IPS-20b (cell line): Measurements from ENCODE around the gene HID1.
"Not testable (repeated sequence)": the region's sequence is repeated elsewhere in the genome, so short reads cannot be mapped to it uniquely, and the experiment has no call there.

Source experiments
- H3K27ac ChIP-seq: one replicate; pipeline ENCODE4 v1.5.1; 2013; ENCODE audit warnings: low read length
- H3K27me3 ChIP-seq: 2 replicates; pipeline ENCODE4 v1.6.1; 2013; ENCODE audit warnings: mild to moderate bottlenecking, low read length, inconsistent platforms; ENCODE audit not compliant: insufficient read depth
- H3K36me3 ChIP-seq: 2 replicates; pipeline ENCODE4 v1.6.1; 2013; ENCODE audit warnings: low read depth, mild to moderate bottlenecking, inconsistent platforms, low read length, moderate library complexity; ENCODE audit not compliant: insufficient read depth
- H3K4me1 ChIP-seq: 2 replicates; pipeline ENCODE4 v1.6.1; 2013; ENCODE audit warnings: mild to moderate bottlenecking, control low read depth, inconsistent platforms, low read length, moderate library complexity; ENCODE audit not compliant: insufficient read depth
- H3K4me3 ChIP-seq: 2 replicates; pipeline ENCODE4 v1.5.1; 2013; ENCODE audit warnings: mild to moderate bottlenecking, low read length, inconsistent platforms
- H3K9ac ChIP-seq: 2 replicates; pipeline ENCODE4 v1.6.1; 2013; ENCODE audit warnings: low read depth, mild to moderate bottlenecking, inconsistent platforms, low read length, moderate library complexity
- H3K9me3 ChIP-seq: 2 replicates; pipeline ENCODE4 v1.6.1; 2013; ENCODE audit warnings: mild to moderate bottlenecking, low read depth, low read length, inconsistent platforms; ENCODE audit not compliant: insufficient read depth

HID1 gene

DNA sequence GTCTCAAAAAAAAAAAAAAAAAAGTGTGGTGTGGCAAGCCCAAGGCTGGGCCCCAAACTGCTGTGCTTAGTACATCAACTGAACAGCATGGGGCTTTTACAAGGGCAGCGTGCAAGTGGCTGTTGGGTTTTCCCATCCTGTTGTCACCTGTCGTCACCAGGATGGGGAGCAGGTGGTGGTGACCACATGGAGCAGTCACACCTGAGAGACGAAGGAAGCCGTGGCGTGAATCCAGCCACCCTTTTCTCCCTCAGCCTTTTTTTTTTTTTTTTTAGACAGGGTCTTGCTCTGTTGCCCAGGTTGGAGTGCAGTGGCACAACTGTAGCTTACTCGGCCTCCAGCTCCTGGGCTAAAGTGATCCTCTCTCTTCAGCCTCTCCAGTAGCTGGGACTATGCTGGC lies 35.8 kb upstream of the HID1 start:
- Histone ChIP-seq H3K9me3 (no peaks in the 10 kb centered on the region), H3K9ac (no peak overlapping the region), H3K4me1 (peaks cover 8% of the 10 kb centered on the region), H3K27me3 (no peaks in the 10 kb centered on the region), H3K36me3 (peaks cover 7% of the 10 kb centered on the region), H3K27ac (no peak overlapping the region), H3K4me3 (no peak overlapping the region)

DNA sequence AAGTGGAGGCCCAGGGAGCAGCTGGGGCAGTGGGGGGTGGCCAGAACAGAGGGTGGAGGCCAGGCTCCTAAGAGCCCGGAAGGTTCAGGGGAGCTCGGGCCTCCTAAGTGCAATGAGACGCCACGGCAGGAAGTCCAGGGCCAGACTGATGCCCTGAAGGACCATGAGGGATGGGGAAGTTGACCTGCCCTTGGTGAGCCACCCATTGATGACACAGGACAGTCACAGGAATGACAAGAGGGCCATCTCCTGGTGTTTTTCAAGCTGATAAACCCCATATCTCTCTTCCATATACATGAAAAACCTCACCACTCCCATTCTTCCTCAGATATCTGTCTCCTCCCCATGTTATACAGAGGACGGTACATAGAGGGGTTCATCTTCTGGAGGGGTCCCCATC lies 34.1 kb upstream of the HID1 start:
- Histone ChIP-seq H3K4me1 (peaks cover 1% of the 10 kb centered on the region), H3K36me3 (peaks cover 24% of the 10 kb centered on the region), H3K27me3 (no peaks in the 10 kb centered on the region), H3K4me3 (no peak overlapping the region), H3K9me3 (no peaks in the 10 kb centered on the region), H3K27ac (no peak overlapping the region), H3K9ac (no peak overlapping the region)

DNA sequence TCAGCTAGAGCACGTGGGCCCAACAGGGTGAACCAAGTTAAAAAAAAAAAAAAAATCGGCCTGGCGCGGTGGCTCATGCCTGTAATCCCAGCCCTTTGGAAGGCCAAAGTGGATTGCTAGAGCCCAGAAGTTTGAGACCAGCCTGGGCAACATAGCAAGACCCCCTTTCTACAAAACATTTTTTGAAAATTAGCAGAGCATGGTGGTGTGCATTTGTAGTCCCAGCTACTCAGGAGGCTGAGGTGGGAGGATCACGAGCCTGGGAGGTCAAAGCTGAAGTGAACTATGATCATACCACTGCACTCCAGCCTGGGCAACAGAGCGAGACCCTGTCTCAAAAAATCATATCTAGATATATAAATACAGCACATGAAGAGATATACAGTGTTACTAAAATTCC lies 33.5 kb upstream of the HID1 start:
- not testable (repeated sequence) for H3K9me3 ChIP-seq, H3K9ac ChIP-seq, H3K27ac ChIP-seq, H3K4me3 ChIP-seq, H3K4me1 ChIP-seq, H3K27me3 ChIP-seq
- H3K36me3 ChIP-seq, result peaks cover 27% of the 10 kb centered on the region

DNA sequence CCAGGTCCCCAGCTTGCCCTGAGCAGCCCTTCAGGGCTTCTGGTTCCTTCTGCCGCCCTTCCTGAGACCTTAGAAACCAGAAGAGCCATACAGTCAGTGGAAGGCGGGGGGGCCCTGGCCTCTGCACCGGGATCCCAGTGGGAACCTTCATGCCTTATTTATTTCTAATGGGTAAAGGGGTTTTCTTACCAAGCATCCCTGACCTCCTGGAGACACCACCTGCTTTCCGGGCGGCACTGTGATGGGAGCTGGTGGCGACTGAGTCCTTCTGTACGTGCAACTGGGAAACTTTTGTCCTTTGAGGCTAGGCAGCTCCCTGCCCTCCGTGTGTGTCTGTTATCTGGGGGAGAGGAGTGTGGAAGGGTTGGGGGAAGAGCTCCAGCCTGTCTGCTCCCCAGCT lies 32.7 kb upstream of the HID1 start:
- H3K27ac ChIP-seq, result no peak overlapping the region
- no peaks in the 10 kb centered on the region for H3K27me3 ChIP-seq
- no peaks in the 10 kb centered on the region for H3K9me3 ChIP-seq
- H3K4me3 ChIP-seq, result no peak overlapping the region
- H3K36me3 ChIP-seq, result peaks cover 27% of the 10 kb centered on the region
- H3K4me1 ChIP-seq, result no peaks in the 10 kb centered on the region
- H3K9ac ChIP-seq, result no peak overlapping the region

DNA sequence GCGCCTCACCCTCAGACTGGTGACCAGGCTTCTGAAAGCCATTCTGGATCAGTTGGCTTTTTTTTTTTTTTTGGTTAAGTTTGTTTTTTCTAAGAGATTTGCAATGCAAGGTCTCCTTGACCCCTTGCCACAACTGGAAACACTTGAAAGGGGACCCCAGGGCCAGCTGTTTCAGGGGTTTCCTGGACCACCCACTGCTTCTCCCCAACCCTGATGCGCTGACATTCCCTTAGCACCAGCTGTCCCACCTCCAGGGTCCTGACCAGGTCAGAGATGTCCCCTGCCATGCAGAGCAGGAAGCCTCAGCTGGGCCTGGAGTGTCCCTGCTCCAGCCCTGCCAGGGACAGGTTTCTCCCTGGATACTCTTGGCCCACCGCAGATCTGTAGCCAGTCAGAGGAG lies 31.8 kb upstream of the HID1 start:
- Histone ChIP-seq H3K9me3 (no peaks in the 10 kb centered on the region), H3K27ac (no peak overlapping the region), H3K9ac (no peak overlapping the region), H3K4me3 (no peak overlapping the region), H3K36me3 (peaks cover 32% of the 10 kb centered on the region), H3K4me1 (no peaks in the 10 kb centered on the region), H3K27me3 (no peaks in the 10 kb centered on the region)

DNA sequence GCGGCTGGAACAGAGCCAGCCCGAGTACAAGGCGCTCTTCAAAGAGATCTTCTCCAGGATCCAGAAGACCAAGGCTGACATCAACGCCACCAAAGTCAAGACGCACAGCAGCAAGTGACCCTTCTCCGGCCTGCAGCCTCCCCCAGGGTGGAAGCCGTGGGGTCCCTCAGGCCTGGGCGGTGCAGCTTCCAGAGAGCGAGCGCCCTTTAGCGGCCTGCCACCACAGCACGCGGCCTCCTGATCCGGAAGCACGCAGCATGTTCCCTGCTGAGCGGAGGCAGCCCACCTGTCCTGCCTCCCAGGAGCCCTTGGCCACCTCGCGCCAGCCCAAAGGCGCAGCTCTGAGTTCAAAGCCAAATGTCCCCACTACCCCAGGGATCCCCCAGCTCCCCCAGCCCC lies 31.4 kb upstream of the HID1 start:
- Histone ChIP-seq H3K9ac (no peak overlapping the region), H3K9me3 (no peaks in the 10 kb centered on the region), H3K36me3 (peaks cover 34% of the 10 kb centered on the region), H3K27me3 (no peaks in the 10 kb centered on the region), H3K4me1 (no peaks in the 10 kb centered on the region), H3K4me3 (no peak overlapping the region), H3K27ac (no peak overlapping the region)

DNA sequence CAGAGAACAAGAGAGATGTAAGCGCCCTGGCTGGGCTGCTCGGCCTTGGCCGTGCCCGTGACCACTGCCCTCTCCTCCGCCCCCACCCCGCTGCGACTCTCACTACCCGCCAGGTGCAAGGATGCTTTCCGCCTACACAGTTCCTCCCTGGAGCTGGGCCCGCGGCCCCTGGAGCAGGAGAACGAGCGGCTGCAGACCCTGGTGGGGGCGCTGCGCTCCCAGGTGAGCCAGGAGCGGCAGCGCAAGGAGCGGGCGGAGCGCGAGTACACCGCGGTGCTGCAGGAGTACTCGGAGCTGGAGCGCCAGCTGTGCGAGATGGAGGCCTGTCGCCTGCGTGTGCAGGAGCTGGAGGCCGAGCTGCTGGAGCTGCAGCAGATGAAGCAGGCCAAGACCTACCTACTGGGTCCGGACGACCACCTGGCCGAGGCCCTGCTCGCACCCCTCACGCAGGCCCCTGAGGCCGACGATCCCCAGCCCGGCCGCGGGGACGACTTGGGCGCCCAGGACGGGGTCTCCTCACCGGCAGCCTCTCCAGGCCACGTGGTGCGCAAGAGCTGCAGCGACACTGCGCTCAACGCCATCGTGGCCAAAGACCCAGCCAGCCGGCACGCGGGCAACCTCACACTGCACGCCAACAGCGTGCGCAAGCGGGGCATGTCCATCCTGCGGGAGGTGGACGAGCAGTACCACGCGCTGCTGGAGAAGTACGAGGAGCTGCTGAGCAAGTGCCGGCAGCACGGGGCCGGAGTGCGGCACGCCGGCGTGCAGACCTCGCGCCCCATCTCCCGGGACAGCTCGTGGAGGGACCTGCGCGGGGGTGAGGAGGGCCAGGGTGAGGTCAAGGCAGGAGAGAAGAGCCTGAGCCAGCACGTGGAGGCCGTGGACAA lies 30.8 kb upstream of the HID1 start:
- Histone ChIP-seq H3K27me3 (no peaks in the 10 kb centered on the region), H3K4me3 (no peak overlapping the region), H3K4me1 (no peaks in the 10 kb centered on the region), H3K9me3 (no peaks in the 10 kb centered on the region), H3K9ac (no peak overlapping the region), H3K36me3 (peaks cover 34% of the 10 kb centered on the region), H3K27ac (no peak overlapping the region)

DNA sequence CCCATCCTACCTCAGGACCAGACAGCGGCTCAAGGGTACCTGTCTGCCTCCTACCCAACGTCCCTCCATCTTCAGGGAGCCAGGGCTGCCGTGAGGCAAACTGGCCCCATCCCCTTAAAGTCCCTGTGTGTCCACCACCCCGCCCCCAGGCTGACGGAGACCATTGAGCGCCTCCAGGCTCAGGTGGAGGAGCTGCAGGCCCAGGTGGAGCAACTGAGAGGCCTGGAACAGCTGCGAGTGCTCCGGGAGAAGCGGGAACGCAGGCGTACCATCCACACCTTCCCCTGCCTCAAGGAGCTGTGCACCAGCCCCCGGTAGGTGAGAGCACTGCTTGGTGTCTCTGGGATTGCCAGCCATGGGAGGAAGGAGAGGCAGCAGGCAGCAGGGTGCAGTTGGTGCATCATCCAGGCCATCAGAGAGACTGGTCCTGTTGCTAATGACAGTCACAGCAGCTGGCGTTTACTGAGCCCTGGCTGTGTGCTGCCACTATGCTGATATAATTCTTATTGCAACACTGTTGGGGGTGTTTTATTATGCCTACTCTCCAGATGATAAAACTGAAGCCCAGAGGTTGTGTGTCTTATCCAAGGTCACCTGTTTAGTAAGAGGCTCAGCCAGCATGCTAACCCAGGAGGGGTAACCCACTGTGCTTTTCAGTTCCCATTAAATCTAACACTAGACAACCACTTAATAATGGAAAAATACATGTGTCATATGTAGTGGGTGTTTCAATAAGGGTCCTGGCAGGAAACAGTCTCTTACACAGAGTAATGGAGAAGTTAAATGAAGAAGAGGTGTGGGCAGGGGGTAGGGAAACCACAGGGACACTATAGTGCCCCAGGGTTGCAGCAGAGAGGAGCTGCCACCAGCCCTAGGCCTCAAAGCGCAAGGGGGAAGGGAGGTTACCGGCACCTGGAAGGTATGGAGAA lies 29.6 kb upstream of the HID1 start:
- Histone ChIP-seq H3K4me3 (no peak overlapping the region), H3K36me3 (peaks cover 34% of the 10 kb centered on the region), H3K9me3 (no peaks in the 10 kb centered on the region), H3K9ac (no peak overlapping the region), H3K4me1 (no peaks in the 10 kb centered on the region), H3K27ac (no peak overlapping the region), H3K27me3 (no peaks in the 10 kb centered on the region)

DNA sequence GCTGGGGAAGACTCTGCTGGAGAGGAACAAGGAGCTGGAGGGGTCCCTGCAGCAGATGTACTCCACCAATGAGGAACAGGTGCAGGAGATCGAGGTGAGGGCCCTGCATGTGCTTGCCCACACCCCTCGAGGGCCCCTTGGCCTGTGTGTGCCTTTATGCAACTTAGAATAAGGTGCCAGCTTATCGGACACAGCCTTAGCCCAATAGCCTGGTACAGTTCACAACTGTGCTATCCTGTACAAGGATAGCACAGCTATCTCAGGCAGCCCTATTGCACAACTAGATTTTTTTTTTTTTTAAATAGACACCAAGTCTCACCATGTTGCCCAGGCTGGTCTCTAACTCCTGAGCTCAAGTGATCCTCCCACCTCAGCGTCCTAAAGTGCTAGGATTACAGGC lies 27.0 kb upstream of the HID1 start:
- Histone ChIP-seq H3K9ac (no peak overlapping the region), H3K36me3 (peaks cover 29% of the 10 kb centered on the region), H3K27ac (no peak overlapping the region), H3K9me3 (no peaks in the 10 kb centered on the region), H3K4me1 (no peaks in the 10 kb centered on the region), H3K4me3 (no peak overlapping the region), H3K27me3 (no peaks in the 10 kb centered on the region)

DNA sequence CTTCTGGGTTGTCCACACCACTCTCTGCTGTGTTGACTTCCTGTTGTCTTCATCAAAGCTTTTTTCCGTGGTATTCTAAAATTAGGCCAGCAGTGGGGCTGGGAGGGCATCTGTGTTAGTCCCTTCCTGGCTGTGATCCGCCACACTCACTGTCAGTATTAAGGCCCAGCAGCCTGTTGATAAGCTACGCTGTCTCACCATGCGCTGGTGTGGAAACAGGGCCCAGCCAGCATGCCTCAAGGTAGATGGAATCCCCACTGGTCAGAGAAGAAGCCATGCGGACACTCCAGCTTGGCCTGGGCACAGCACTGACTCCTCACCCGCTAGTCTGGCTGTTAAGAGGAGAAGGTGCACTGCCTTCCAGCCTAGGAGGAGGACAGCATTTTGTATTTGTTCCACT lies 26.2 kb upstream of the HID1 start:
- Histone ChIP-seq H3K4me1 (no peaks in the 10 kb centered on the region), H3K27me3 (no peaks in the 10 kb centered on the region), H3K9ac (no peak overlapping the region), H3K36me3 (peaks cover 36% of the 10 kb centered on the region), H3K9me3 (no peaks in the 10 kb centered on the region), H3K27ac (no peak overlapping the region), H3K4me3 (no peak overlapping the region)

DNA sequence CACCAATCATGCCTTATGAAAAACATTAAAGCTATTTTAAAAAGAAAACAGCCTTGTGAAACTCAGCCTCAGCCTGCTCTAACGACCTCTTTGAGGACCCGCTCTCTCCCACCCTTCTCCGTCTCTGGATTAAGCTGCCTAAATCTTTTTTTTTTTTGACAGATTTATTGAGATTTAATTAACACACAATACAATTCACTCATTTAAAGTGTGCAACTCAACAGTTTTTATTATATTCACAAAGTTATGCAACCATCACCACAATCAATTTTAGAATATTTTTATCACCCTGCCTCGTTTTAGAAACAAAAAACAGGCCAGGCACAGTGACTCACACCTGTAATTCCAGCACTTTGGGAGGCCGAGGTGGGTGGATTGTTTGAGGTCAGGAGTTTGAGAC lies 23.3 kb upstream of the HID1 start:
- no peak overlapping the region for H3K27ac ChIP-seq
- H3K9me3 ChIP-seq, result no peaks in the 10 kb centered on the region
- H3K9ac ChIP-seq, result no peak overlapping the region
- no peak overlapping the region for H3K4me3 ChIP-seq
- H3K36me3 ChIP-seq, result peaks cover 21% of the 10 kb centered on the region
- H3K4me1 ChIP-seq, result no peaks in the 10 kb centered on the region
- no peaks in the 10 kb centered on the region for H3K27me3 ChIP-seq

DNA sequence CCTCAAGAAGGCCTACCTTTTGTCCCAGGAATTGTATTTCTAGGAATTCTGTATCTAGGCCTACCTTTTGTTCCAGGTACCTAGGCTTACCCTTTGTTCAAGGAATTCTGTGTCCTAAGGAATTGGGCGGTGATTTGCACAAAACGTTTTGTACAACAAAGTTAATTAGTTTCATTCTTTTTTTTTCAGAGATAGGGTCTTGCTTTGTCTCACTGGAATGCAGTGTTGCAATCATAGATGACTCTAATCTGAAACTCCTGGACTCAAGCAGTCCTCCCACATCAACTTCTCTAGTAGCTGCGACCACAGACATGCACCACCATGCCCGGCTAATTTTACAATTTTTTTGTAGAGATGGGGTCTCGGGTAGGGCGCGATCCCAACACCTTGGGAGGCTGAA lies 21.9 kb upstream of the HID1 start:
- no peaks in the 10 kb centered on the region for H3K27me3 ChIP-seq
- no peak overlapping the region for H3K4me3 ChIP-seq
- H3K4me1 ChIP-seq, result no peaks in the 10 kb centered on the region
- no peak overlapping the region for H3K27ac ChIP-seq
- no peaks in the 10 kb centered on the region for H3K9me3 ChIP-seq
- no peak overlapping the region for H3K9ac ChIP-seq
- peaks cover 17% of the 10 kb centered on the region for H3K36me3 ChIP-seq
